Stimulated activated naive B cell treated with anti-CD40 and anti-IgM and Interleukin-4, amounts not matched to agents 10 μg/mL and 1 μg/mL and 100 μg/mL, for 72 hours (primary cell): ENCODE measurements around the gene RPGRIP1L.

Source experiments
- ATAC-seq, 2 donors: fragments of 150-1000 bp; cut with Tn5 transposase; replicated peaks; 2 replicates each; pipeline ENCODE4 v1.10.0; 2021; ENCODE audit warnings: moderate library complexity in 1 of 2
- DNase-seq: peaks from one replicate; pipeline ENCODE4 v3.0.0; 2021
- H3K27ac Mint-ChIP-seq: one replicate; pipeline ENCODE4 v1.8.0; 2022; ENCODE audit warnings: mild to moderate bottlenecking, mixed read lengths
- H3K27me3 Mint-ChIP-seq, 2 donors: one replicate each; pipeline ENCODE4 v1.8.0; 2022; ENCODE audit warnings: mixed read lengths in 2 of 2
- H3K36me3 Mint-ChIP-seq, 2 donors: one replicate each; pipeline ENCODE4 v1.8.0; 2022; ENCODE audit warnings: mixed read lengths in 2 of 2, mild to moderate bottlenecking in 1 of 2
- H3K4me1 Mint-ChIP-seq, 2 donors: one replicate each; pipeline ENCODE4 v1.8.0; 2022; ENCODE audit warnings: mixed read lengths in 2 of 2, mild to moderate bottlenecking in 1 of 2
- H3K4me3 Mint-ChIP-seq, 2 donors: one replicate each; pipeline ENCODE4 v1.8.0; 2022; ENCODE audit warnings: mild to moderate bottlenecking in 2 of 2, mixed read lengths in 2 of 2, moderate library complexity in 1 of 2
- H3K9me3 Mint-ChIP-seq, 2 donors: one replicate each; pipeline ENCODE4 v1.8.0; 2022; ENCODE audit warnings: mixed read lengths in 2 of 2, mild to moderate bottlenecking in 1 of 2

The RPGRIP1L gene

GRCh38 chr16:53620476-53620875, 83.2 kb downstream of the RPGRIP1L start:
- Mint-ChIP-seq H3K4me1 (no peaks in the 10 kb centered on the region), H3K36me3 (peaks cover 3 to 12% of the 10 kb centered on the region in 2 donors), H3K4me3 (no peak overlapping the region), H3K9me3 (peaks cover 1 to 4% of the 10 kb centered on the region in 2 donors), H3K27me3 (no peaks in the 10 kb centered on the region), H3K27ac (no peak overlapping the region)
- no peak for ATAC-seq
- no peak for DNase-seq

- ATAC-seq (no peak), DNase-seq (no peak)
- Mint-ChIP-seq H3K27me3 (no peaks in the 10 kb centered on the region), H3K27ac (no peak overlapping the region), H3K9me3 (peaks cover 0 to 4% of the 10 kb centered on the region in 2 donors), H3K4me1 (no peaks in the 10 kb centered on the region), H3K36me3 (peaks cover 3 to 12% of the 10 kb centered on the region in 2 donors), H3K4me3 (no peak overlapping the region)
Measured at GRCh38 chr16:53619235-53619634, 84.4 kb downstream of the RPGRIP1L start.

GRCh38 chr16:53614346-53614745, 89.3 kb downstream of the RPGRIP1L start:
- no peak for DNase-seq
- no peaks in the 10 kb centered on the region for H3K4me1 Mint-ChIP-seq
- H3K27ac Mint-ChIP-seq: no peak overlapping the region
- H3K27me3 Mint-ChIP-seq: no peaks in the 10 kb centered on the region
- H3K36me3 Mint-ChIP-seq: peaks cover 7 to 8% of the 10 kb centered on the region in 2 donors
- no peak overlapping the region for H3K4me3 Mint-ChIP-seq
- no peaks in the 10 kb centered on the region for H3K9me3 Mint-ChIP-seq
- ATAC-seq: no peak

- no peak overlapping the region for H3K27ac Mint-ChIP-seq
- H3K4me1 Mint-ChIP-seq: no peaks in the 10 kb centered on the region
- H3K9me3 Mint-ChIP-seq: no peaks in the 10 kb centered on the region
- DNase-seq (no peak), ATAC-seq (no peak)
- H3K4me3 Mint-ChIP-seq: no peak overlapping the region
- peaks cover 0 to 5% of the 10 kb centered on the region in 2 donors for H3K36me3 Mint-ChIP-seq
- no peaks in the 10 kb centered on the region for H3K27me3 Mint-ChIP-seq
Measured at GRCh38 chr16:53612003-53612402, 91.7 kb downstream of the RPGRIP1L start.

- Mint-ChIP-seq H3K36me3 (peaks cover 0 to 5% of the 10 kb centered on the region in 2 donors), H3K4me3 (no peak overlapping the region), H3K9me3 (no peaks in the 10 kb centered on the region), H3K4me1 (no peaks in the 10 kb centered on the region), H3K27ac (no peak overlapping the region), H3K27me3 (no peaks in the 10 kb centered on the region)
- ATAC-seq (no peak), DNase-seq (no peak)
Measured at GRCh38 chr16:53611179-53611696, 92.4 kb downstream of the RPGRIP1L start.

- DNase-seq: no peak
- Mint-ChIP-seq H3K4me1 (no peaks in the 10 kb centered on the region), H3K4me3 (no peak overlapping the region), H3K9me3 (no peaks in the 10 kb centered on the region), H3K27ac (no peak overlapping the region), H3K36me3 (peaks cover 8 to 10% of the 10 kb centered on the region in 2 donors), H3K27me3 (no peaks in the 10 kb centered on the region)
- ATAC-seq: no peak
Measured at GRCh38 chr16:53609536-53609935, 94.1 kb downstream of the RPGRIP1L start.

GRCh38 chr16:53608094-53608493, 95.6 kb downstream of the RPGRIP1L start:
- DNase-seq (no peak), ATAC-seq (no peak)
- H3K27me3 Mint-ChIP-seq: no peaks in the 10 kb centered on the region
- H3K27ac Mint-ChIP-seq: no peak overlapping the region
- H3K4me3 Mint-ChIP-seq: no peak overlapping the region
- peaks cover 6 to 16% of the 10 kb centered on the region in 2 donors for H3K36me3 Mint-ChIP-seq
- no peaks in the 10 kb centered on the region for H3K4me1 Mint-ChIP-seq
- H3K9me3 Mint-ChIP-seq: no peaks in the 10 kb centered on the region

- no peak overlapping the region for H3K4me3 Mint-ChIP-seq
- no peak for ATAC-seq
- H3K4me1 Mint-ChIP-seq: no peaks in the 10 kb centered on the region
- H3K9me3 Mint-ChIP-seq: no peaks in the 10 kb centered on the region
- no peak for DNase-seq
- no peak overlapping the region for H3K27ac Mint-ChIP-seq
- peaks cover 5 to 22% of the 10 kb centered on the region in 2 donors for H3K36me3 Mint-ChIP-seq
- no peaks in the 10 kb centered on the region for H3K27me3 Mint-ChIP-seq
Measured at GRCh38 chr16:53605831-53606400, 97.7 kb downstream of the RPGRIP1L start.

GRCh38 chr16:53605356-53605755, 98.3 kb downstream of the RPGRIP1L start:
- no peaks in the 10 kb centered on the region for H3K27me3 Mint-ChIP-seq
- H3K27ac Mint-ChIP-seq: no peak overlapping the region
- H3K9me3 Mint-ChIP-seq: no peaks in the 10 kb centered on the region
- DNase-seq (no peak), ATAC-seq (no peak)
- no peaks in the 10 kb centered on the region for H3K4me1 Mint-ChIP-seq
- no peak overlapping the region for H3K4me3 Mint-ChIP-seq
- H3K36me3 Mint-ChIP-seq: peaks cover 5 to 22% of the 10 kb centered on the region in 2 donors

- Mint-ChIP-seq H3K4me3 (no peak overlapping the region), H3K27ac (no peak overlapping the region), H3K9me3 (no peaks in the 10 kb centered on the region), H3K36me3 (peaks cover 8 to 29% of the 10 kb centered on the region in 2 donors), H3K27me3 (no peaks in the 10 kb centered on the region), H3K4me1 (no peaks in the 10 kb centered on the region)
- no peak for ATAC-seq
- DNase-seq: no peak
Measured at GRCh38 chr16:53601961-53602360, 101.7 kb downstream of the RPGRIP1L start.

- no peak overlapping the region for H3K4me3 Mint-ChIP-seq
- H3K36me3 Mint-ChIP-seq: peaks cover 18 to 33% of the 10 kb centered on the region in 2 donors
- H3K27me3 Mint-ChIP-seq: no peaks in the 10 kb centered on the region
- DNase-seq (no peak), ATAC-seq (no peak)
- no peak overlapping the region for H3K27ac Mint-ChIP-seq
- H3K9me3 Mint-ChIP-seq: peaks cover 9 to 10% of the 10 kb centered on the region in 2 donors
- H3K4me1 Mint-ChIP-seq: no peaks in the 10 kb centered on the region
Measured at GRCh38 chr16:53600616-53601015, 103.0 kb downstream of the RPGRIP1L start.

- DNase-seq: no peak
Measured at GRCh38 chr16:53600126-53600525, 103.5 kb downstream of the RPGRIP1L start.

GRCh38 chr16:53599548-53599947, 104.1 kb downstream of the RPGRIP1L start:
- no peak overlapping the region for H3K27ac Mint-ChIP-seq
- ATAC-seq (no peak), DNase-seq (no peak)
- peaks cover 16 to 18% of the 10 kb centered on the region in 2 donors for H3K9me3 Mint-ChIP-seq
- H3K36me3 Mint-ChIP-seq: peaks cover 18 to 29% of the 10 kb centered on the region in 2 donors
- H3K4me3 Mint-ChIP-seq: no peak overlapping the region
- H3K4me1 Mint-ChIP-seq: no peaks in the 10 kb centered on the region
- H3K27me3 Mint-ChIP-seq: peaks cover 0 to 1% of the 10 kb centered on the region in 2 donors

More at GRCh38 chr16:53600126-53600525, 103.5 kb downstream of the RPGRIP1L start:
- no peak overlapping the region for H3K27ac Mint-ChIP-seq
- H3K4me1 Mint-ChIP-seq: no peaks in the 10 kb centered on the region
- H3K4me3 Mint-ChIP-seq: no peak overlapping the region
- H3K27me3 Mint-ChIP-seq: no peaks in the 10 kb centered on the region
- ATAC-seq: no peak
- H3K9me3 Mint-ChIP-seq: peaks cover 13 to 15% of the 10 kb centered on the region in 2 donors
- peaks cover 21 to 34% of the 10 kb centered on the region in 2 donors for H3K36me3 Mint-ChIP-seq

GRCh38 chr16:53598511-53599275, 105.0 kb downstream of the RPGRIP1L start:
- H3K9me3 Mint-ChIP-seq: peaks cover 16 to 20% of the 10 kb centered on the region in 2 donors
- H3K4me3 Mint-ChIP-seq: no peak overlapping the region
- H3K4me1 Mint-ChIP-seq: no peaks in the 10 kb centered on the region
- peaks cover 18 to 28% of the 10 kb centered on the region in 2 donors for H3K36me3 Mint-ChIP-seq
- DNase-seq (no peak), ATAC-seq (no peak)
- no peak overlapping the region for H3K27ac Mint-ChIP-seq
- peaks cover 0 to 6% of the 10 kb centered on the region in 2 donors for H3K27me3 Mint-ChIP-seq

- Mint-ChIP-seq H3K36me3 (peaks cover 18 to 20% of the 10 kb centered on the region in 2 donors), H3K4me3 (no peak overlapping the region), H3K27ac (no peak overlapping the region), H3K4me1 (no peaks in the 10 kb centered on the region), H3K9me3 (peaks cover 16 to 20% of the 10 kb centered on the region in 2 donors), H3K27me3 (peaks cover 0 to 6% of the 10 kb centered on the region in 2 donors)
- ATAC-seq (no peak), DNase-seq (no peak)
Measured at GRCh38 chr16:53597776-53598175, 105.9 kb downstream of the RPGRIP1L start.
